Limb (tissue), 2 donors: ENCODE measurements around the gene DPYD.

Experiments
- DNase-seq, 2 donors: peaks; one replicate each; pipeline ENCODE4 v3.0.0-alpha.2; 2016; ENCODE audit errors: extremely low spot score in 2 of 2

Gene DPYD

GRCh38 chr1:97791251-97791650 lies 129.6 kb downstream of the DPYD start:
- no peak for DNase-seq

GRCh38 chr1:97787231-97787630 lies 133.6 kb downstream of the DPYD start:
- DNase-seq, result no peak

- DNase-seq, result no peak
Measured at GRCh38 chr1:97784661-97785060, 136.2 kb downstream of the DPYD start.

- DNase-seq, result no peak
Measured at GRCh38 chr1:97783751-97784150, 137.1 kb downstream of the DPYD start.

GRCh38 chr1:97781762-97782337 lies 139.0 kb downstream of the DPYD start:
- no peak for DNase-seq

- no peak for DNase-seq
Measured at GRCh38 chr1:97780884-97781283, 139.9 kb downstream of the DPYD start.

GRCh38 chr1:97778718-97779117 lies 142.1 kb downstream of the DPYD start:
- no peak for DNase-seq

- no peak for DNase-seq
Measured at GRCh38 chr1:97770376-97770775, 150.5 kb downstream of the DPYD start.

GRCh38 chr1:97767381-97767780 lies 153.5 kb downstream of the DPYD start:
- DNase-seq, result no peak

- DNase-seq, result no peak
Measured at GRCh38 chr1:97764991-97765390, 155.8 kb downstream of the DPYD start.

- no peak for DNase-seq
Measured at GRCh38 chr1:97761637-97762036, 159.2 kb downstream of the DPYD start.

GRCh38 chr1:97759078-97759477 lies 161.8 kb downstream of the DPYD start:
- DNase-seq, result no peak

GRCh38 chr1:97758541-97759057 lies 162.2 kb downstream of the DPYD start:
- peak in 1 of 2 donors; percentile 73 for DNase-seq

- DNase-seq, result no peak
Measured at GRCh38 chr1:97745912-97746311, 174.9 kb downstream of the DPYD start.

- DNase-seq, result no peak
Measured at GRCh38 chr1:97744977-97745376, 175.9 kb downstream of the DPYD start.

- no peak for DNase-seq
Measured at GRCh38 chr1:97743129-97743528, 177.7 kb downstream of the DPYD start.

- no peak for DNase-seq
Measured at GRCh38 chr1:97740891-97741290, 179.9 kb downstream of the DPYD start.

GRCh38 chr1:97739596-97740103 lies 181.2 kb downstream of the DPYD start:
- no peak for DNase-seq

GRCh38 chr1:97738270-97738669 lies 182.6 kb downstream of the DPYD start:
- DNase-seq, result no peak

- DNase-seq, result no peak
Measured at GRCh38 chr1:97730271-97730670, 190.6 kb downstream of the DPYD start.

- DNase-seq, result no peak
Measured at GRCh38 chr1:97728436-97728835, 192.4 kb downstream of the DPYD start.

- no peak for DNase-seq
Measured at GRCh38 chr1:97727029-97727428, 193.8 kb downstream of the DPYD start.

- no peak for DNase-seq
Measured at GRCh38 chr1:97726386-97726785, 194.4 kb downstream of the DPYD start.

- no peak for DNase-seq
Measured at GRCh38 chr1:97721221-97721620, 199.6 kb downstream of the DPYD start.
